Gastrocnemius medialis (tissue), 4 donors: ENCODE measurements around the gene SLC9C1.

Source experiments
- CTCF ChIP-seq, 5 experiments: fragments of 450-650 bp in 3 of 5; fragments of 200-600 bp in 2 of 5; sonication (generic) in 2 of 5; IDR thresholded peaks in 4 of 5; conservative IDR thresholded peaks in 1 of 5; 1 replicate in 4 of 5; 2 replicates in 1 of 5; pipeline ENCODE4 v1.5.1; 2016 to 2019; ENCODE audit warnings: antibody characterized with exemption in 5 of 5, mild to moderate bottlenecking in 3 of 5, moderate library complexity in 3 of 5
- POLR2A ChIP-seq, 2 donors: fragments of 450-650 bp; IDR thresholded peaks; one replicate each; pipeline ENCODE4 v1.6.1; 2017; ENCODE audit warnings: antibody characterized with exemption in 2 of 2, mild to moderate bottlenecking in 2 of 2, moderate library complexity in 2 of 2

- TF ChIP-seq CTCF (IDR thresholded peaks at IDR 0.05 in 4 of 5, conservative IDR thresholded peaks at IDR 0.05 in 1 of 5) (no peak), POLR2A (IDR thresholded peaks at IDR 0.05) (no peak)
Measured at GRCh38 chr3:112124907-112125607, 169.0 kb downstream of the SLC9C1 start.
